DMS79 (cell line): Measurements from ENCODE around the gene SCRT2.

ENCODE experiments used
- DNase-seq: peaks from one replicate; lab custom pipeline; 2025; lab: John Stamatoyannopoulos, UW

The SCRT2 gene

GRCh38 chr20:634148-634925 lies 41.3 kb downstream of the SCRT2 start:
- no peak for DNase-seq

GRCh38 chr20:631101-631500 lies 44.5 kb downstream of the SCRT2 start:
- DNase-seq, result no peak

GRCh38 chr20:626579-626978 lies 49.0 kb downstream of the SCRT2 start:
- no peak for DNase-seq

- no peak for DNase-seq
Measured at GRCh38 chr20:625360-625932, 50.2 kb downstream of the SCRT2 start.

GRCh38 chr20:623704-624103 lies 51.9 kb downstream of the SCRT2 start:
- no peak for DNase-seq

- no peak for DNase-seq
Measured at GRCh38 chr20:623021-623420, 52.6 kb downstream of the SCRT2 start.

GRCh38 chr20:622161-622560 lies 53.4 kb downstream of the SCRT2 start:
- no peak for DNase-seq

- no peak for DNase-seq
Measured at GRCh38 chr20:621125-621756, 54.4 kb downstream of the SCRT2 start.

- DNase-seq, result no peak
Measured at GRCh38 chr20:620246-620645, 55.4 kb downstream of the SCRT2 start.

- no peak for DNase-seq
Measured at GRCh38 chr20:618980-619379, 56.6 kb downstream of the SCRT2 start.

GRCh38 chr20:617934-618690 lies 57.5 kb downstream of the SCRT2 start:
- no peak for DNase-seq

GRCh38 chr20:615514-615913 lies 60.1 kb downstream of the SCRT2 start:
- no peak for DNase-seq

GRCh38 chr20:611843-612185 lies 63.8 kb downstream of the SCRT2 start:
- DNase-seq, result no peak
